GM20000 (cell line): Measurements from ENCODE around the gene KCTD2.

Experiments used
- DNase-seq: peaks from one replicate; pipeline ENCODE4 v3.0.0; 2012; ENCODE audit warnings: low spot score
- CTCF ChIP-seq: IDR thresholded peaks from 2 replicates; pipeline ENCODE4 v1.5.1; 2012; ENCODE audit warnings: mild to moderate bottlenecking, control low read depth; ENCODE audit errors: extremely low read depth, missing control alignments

Gene KCTD2

GRCh38 chr17:75102385-75102821, 55.4 kb downstream of the KCTD2 start:
- DNase-seq, result peak; percentile 62

GRCh38 chr17:75103601-75104554, 56.9 kb downstream of the KCTD2 start:
- TF ChIP-seq CTCF, result no peak
- no peak for DNase-seq

More at GRCh38 chr17:75102385-75102821, 55.4 kb downstream of the KCTD2 start:
- no peak for TF ChIP-seq CTCF

- peak; percentile 75 for DNase-seq
- peak; percentile 63 for TF ChIP-seq CTCF
These were observed 58.4 kb downstream of the KCTD2 start for GRCh38 chr17:75105126-75106080.

- TF ChIP-seq CTCF, result no peak
- no peak for DNase-seq
These were observed 61.2 kb downstream of the KCTD2 start for GRCh38 chr17:75108193-75108592.

- TF ChIP-seq CTCF, result no peak
These were observed 62.0 kb downstream of the KCTD2 start for GRCh38 chr17:75109046-75109406.

GRCh38 chr17:75109407-75110233, 62.6 kb downstream of the KCTD2 start, which contains the start of gene ARMC7:
ARMC7 (plus strand) TSS chr17:75109969; CDS start chr17:75110289, 320 bp downstream.
- TF ChIP-seq CTCF, result no peak
- peak; percentile 95 for DNase-seq

More at GRCh38 chr17:75109046-75109406, 62.0 kb downstream of the KCTD2 start:
- DNase-seq, result no peak
